Measurements from ENCODE around the gene C11orf42. TPM values are rescaled to one million over a fixed set of nuclear protein-coding genes. Genes with fewer than 3 reads are reported as not detected.

Gene C11orf42
- total and polyA plus RNA-seq, 4 donors = not detected

GRCh38 chr11:6204706-6205105 lies 651 bp upstream of the C11orf42 start:
- Histone ChIP-seq H3K4me3 (ENCODE audit: low read depth in 1 of 3, low read length in 3 of 3) (no peak overlapping the region), H3K4me1 (ENCODE audit: control insufficient read depth in 4 of 4, insufficient read depth in 4 of 4, low read length in 3 of 4) (no peaks in the 10 kb centered on the region), H3K27ac (ENCODE audit: low read depth in 1 of 2, low read length in 2 of 2) (no peak overlapping the region), H3K9ac (ENCODE audit: low read depth in 1 of 2, low read length in 2 of 2) (no peak overlapping the region), H3K36me3 (ENCODE audit: control insufficient read depth in 4 of 4, insufficient read depth in 3 of 4, low read depth in 1 of 4, low read length in 3 of 4) (peaks cover 2 to 46% (median 24%) of the 10 kb centered on the region in 4 donors), H3K27me3 (ENCODE audit: control insufficient read depth in 4 of 4, insufficient read depth in 4 of 4, low read length in 3 of 4) (no peaks in the 10 kb centered on the region), H3K9me3 (ENCODE audit: control insufficient read depth in 4 of 4, low read length in 3 of 4) (no peaks in the 10 kb centered on the region)
- 91% methylated on average over 1 of the region's 1 CpG for WGBS
- no peak for DNase-seq (ENCODE audit: low spot score)
- no peak for TF ChIP-seq RAD21 (IDR thresholded peaks at IDR 0.05)
- no peak for TF ChIP-seq HNF4G (IDR thresholded peaks at IDR 0.05)
- TF ChIP-seq ATF3 (IDR thresholded peaks at IDR 0.05) = no peak
- TF ChIP-seq JUND (IDR thresholded peaks at IDR 0.05) = no peak
- no peak for TF ChIP-seq TAF1 (conservative IDR thresholded peaks at IDR 0.05)
- no peak for TF ChIP-seq HNF4A (conservative IDR thresholded peaks at IDR 0.05)
- TF ChIP-seq FOXA1 (IDR thresholded peaks at IDR 0.05) = no peak
- no peak for TF ChIP-seq EGR1 (IDR thresholded peaks at IDR 0.05; ENCODE audit: low read depth in 2 of 2)
- no peak for TF ChIP-seq MAX (IDR thresholded peaks at IDR 0.05)
- TF ChIP-seq CTCF (IDR thresholded peaks at IDR 0.05; ENCODE audit: low read depth, low read length, missing input control) = no peak
- no peak for TF ChIP-seq RXRA (IDR thresholded peaks at IDR 0.05)
- no peak for TF ChIP-seq REST (IDR thresholded peaks at IDR 0.05)

- H3K36me3 ChIP-seq (ENCODE audit: control insufficient read depth in 4 of 4, insufficient read depth in 3 of 4, low read depth in 1 of 4, low read length in 3 of 4) = peaks cover 11 to 64% (median 40%) of the 10 kb centered on the region in 4 donors
- H3K9me3 ChIP-seq (ENCODE audit: control insufficient read depth in 4 of 4, low read length in 3 of 4) = no peaks in the 10 kb centered on the region
- H3K4me3 ChIP-seq (ENCODE audit: low read depth in 1 of 3, low read length in 3 of 3) = no peak overlapping the region
- H3K27me3 ChIP-seq (ENCODE audit: control insufficient read depth in 4 of 4, insufficient read depth in 4 of 4, low read length in 3 of 4) = no peaks in the 10 kb centered on the region
- DNase-seq (ENCODE audit: low spot score) = no peak
- 91% methylated on average over 3 of the region's 3 CpGs for WGBS
- no peaks in the 10 kb centered on the region for H3K4me1 ChIP-seq (ENCODE audit: control insufficient read depth in 4 of 4, insufficient read depth in 4 of 4, low read length in 3 of 4)
- H3K27ac ChIP-seq (ENCODE audit: low read depth in 1 of 2, low read length in 2 of 2) = no peak overlapping the region
- no peak overlapping the region for H3K9ac ChIP-seq (ENCODE audit: low read depth in 1 of 2, low read length in 2 of 2)
- TF ChIP-seq ATF3 (IDR thresholded peaks at IDR 0.05) = no peak
- TF ChIP-seq ZBTB33 (IDR thresholded peaks at IDR 0.05) = no peak
- no peak for TF ChIP-seq HNF4G (IDR thresholded peaks at IDR 0.05)
- no peak for TF ChIP-seq MAX (IDR thresholded peaks at IDR 0.05)
- TF ChIP-seq EGR1 (IDR thresholded peaks at IDR 0.05; ENCODE audit: low read depth in 2 of 2) = no peak
- no peak for TF ChIP-seq FOXA2 (IDR thresholded peaks at IDR 0.05)
- no peak for TF ChIP-seq NR2F2 (IDR thresholded peaks at IDR 0.05)
- no peak for TF ChIP-seq REST (IDR thresholded peaks at IDR 0.05)
- no peak for TF ChIP-seq CTCF (IDR thresholded peaks at IDR 0.05; ENCODE audit: low read depth, low read length, missing input control)
- TF ChIP-seq FOXA1 (IDR thresholded peaks at IDR 0.05) = no peak
- no peak for TF ChIP-seq RXRA (IDR thresholded peaks at IDR 0.05)
Measured at GRCh38 chr11:6206456-6207180, 1.3 kb downstream of the C11orf42 start.
